ENCODE results near the gene S1PR4.

S1PR4 gene

DNA sequence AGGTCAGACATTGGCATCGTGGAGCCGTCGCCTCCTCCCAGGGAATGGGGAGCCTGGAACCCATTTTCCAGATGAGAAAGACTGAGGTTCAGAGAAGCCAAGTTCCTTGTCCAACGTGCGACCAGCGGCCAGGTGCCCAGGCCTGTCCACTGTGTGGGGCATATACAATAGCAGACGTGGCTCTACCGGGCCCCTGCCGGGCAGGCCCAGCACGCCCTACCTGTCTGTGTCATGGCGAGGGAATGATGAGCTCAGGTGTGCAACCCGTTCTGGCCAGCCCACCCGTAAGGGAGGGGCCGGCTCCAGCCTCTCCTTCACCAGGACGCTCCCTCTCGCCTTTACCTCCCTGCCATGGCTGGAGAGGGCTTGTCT is 41.9 kb upstream of the S1PR4 start:
- TF ChIP-seq, protein P1, sequence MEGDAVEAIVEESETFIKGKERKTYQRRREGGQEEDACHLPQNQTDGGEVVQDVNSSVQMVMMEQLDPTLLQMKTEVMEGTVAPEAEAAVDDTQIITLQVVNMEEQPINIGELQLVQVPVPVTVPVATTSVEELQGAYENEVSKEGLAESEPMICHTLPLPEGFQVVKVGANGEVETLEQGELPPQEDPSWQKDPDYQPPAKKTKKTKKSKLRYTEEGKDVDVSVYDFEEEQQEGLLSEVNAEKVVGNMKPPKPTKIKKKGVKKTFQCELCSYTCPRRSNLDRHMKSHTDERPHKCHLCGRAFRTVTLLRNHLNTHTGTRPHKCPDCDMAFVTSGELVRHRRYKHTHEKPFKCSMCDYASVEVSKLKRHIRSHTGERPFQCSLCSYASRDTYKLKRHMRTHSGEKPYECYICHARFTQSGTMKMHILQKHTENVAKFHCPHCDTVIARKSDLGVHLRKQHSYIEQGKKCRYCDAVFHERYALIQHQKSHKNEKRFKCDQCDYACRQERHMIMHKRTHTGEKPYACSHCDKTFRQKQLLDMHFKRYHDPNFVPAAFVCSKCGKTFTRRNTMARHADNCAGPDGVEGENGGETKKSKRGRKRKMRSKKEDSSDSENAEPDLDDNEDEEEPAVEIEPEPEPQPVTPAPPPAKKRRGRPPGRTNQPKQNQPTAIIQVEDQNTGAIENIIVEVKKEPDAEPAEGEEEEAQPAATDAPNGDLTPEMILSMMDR (IDR thresholded peaks at IDR 0.05; ENCODE audit: low read depth, low read length, missing control alignments) = no peak
- no peak for DNase-seq (ENCODE audit: extremely low read depth, low read depth)

DNA sequence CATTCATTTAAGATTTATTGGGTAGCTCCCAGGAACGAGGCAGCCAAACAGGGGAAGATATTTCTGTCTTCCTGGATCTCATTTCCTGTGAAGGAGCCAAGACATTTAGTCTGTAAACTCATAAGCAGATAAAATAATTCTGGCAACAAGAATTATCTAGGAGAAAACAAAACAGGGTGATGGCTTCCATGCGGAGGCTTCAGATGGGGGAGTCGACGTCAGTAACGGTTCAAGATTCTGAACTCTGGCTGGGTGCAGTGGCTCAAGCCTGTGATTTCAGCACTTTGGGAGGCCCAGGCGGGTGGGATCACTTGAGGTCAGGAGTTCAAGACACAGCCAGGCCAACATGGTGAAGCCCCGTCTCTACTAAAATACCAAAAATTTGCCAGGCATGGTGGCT is 41.5 kb upstream of the S1PR4 start:
- DNase-seq (ENCODE audit: extremely low read depth, low read depth) = no peak
- TF ChIP-seq, protein P1 (IDR thresholded peaks at IDR 0.05; ENCODE audit: low read depth, low read length, missing control alignments) = no peak
- H3K4me3 ChIP-seq (replicated peaks; ENCODE audit: low read depth, low read length) = no peak overlapping the region

More for the DNA sequence above, 41.9 kb upstream of the S1PR4 start:
- no peak overlapping the region for H3K4me3 ChIP-seq (replicated peaks; ENCODE audit: low read depth, low read length)

DNA sequence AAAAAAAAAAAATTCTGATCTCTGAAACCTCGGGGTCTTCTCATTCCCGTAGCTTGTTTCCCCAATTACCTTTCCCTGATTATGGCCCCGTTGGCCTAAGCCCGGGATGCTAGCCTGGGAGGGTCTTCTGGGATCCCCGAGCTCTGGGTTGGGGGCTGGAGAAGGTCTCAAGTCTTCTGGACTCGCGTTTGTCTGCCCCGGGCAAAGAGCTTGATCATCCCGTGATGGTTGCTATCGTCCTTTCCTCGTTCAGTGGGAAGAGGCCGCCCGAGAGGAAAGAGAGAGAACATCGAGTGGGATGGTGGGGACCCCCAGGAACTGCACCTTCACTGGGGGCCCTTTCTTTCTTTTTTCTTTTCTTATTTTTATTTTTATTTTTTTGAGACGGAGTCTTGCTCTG is 40.3 kb upstream of the S1PR4 start:
- no peak overlapping the region for H3K4me3 ChIP-seq (replicated peaks; ENCODE audit: low read depth, low read length)
- DNase-seq (ENCODE audit: extremely low read depth, low read depth) = no peak
- TF ChIP-seq, protein P1 (IDR thresholded peaks at IDR 0.05; ENCODE audit: low read depth, low read length, missing control alignments) = no peak

DNA sequence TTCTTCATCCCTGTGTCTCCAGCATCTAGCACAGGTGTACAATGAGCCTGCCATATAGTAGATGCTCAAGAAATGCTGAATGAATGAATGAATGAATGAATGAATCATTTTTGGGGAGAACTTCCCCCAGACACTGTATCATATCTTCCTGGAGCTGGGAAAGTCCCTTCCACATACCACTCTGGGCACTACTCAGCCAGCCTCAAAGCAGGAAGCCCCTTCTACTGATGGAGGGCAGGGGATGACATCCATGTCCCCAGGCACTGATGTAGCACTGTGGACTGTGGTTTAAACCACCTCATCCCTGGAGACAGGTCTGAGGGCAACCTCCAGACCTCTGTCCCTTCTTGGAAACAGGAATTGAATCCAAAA is 37.9 kb upstream of the S1PR4 start:
- DNase-seq (ENCODE audit: extremely low read depth, low read depth) = no peak

DNA sequence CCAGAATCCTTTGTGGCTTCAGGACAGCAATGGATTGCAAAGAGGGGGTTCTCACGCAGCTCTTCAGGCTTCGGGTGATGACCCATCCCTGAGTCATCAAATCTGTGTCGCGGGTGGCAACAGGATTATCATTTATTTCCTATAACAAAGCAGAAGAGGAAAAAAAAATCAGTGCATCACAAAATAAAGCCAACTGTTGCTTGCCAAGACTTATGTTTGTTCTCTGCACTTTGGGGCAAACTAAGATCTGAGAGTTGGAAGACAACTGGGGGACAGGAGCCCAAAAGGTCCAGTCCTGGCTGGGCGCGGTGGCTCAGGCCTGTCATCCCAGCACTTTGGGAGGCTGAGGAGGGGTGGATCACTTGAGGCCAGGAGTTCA is 36.3 kb upstream of the S1PR4 start:
- DNase-seq (ENCODE audit: extremely low read depth, low read depth) = no peak
- TF ChIP-seq, protein P1 (IDR thresholded peaks at IDR 0.05; ENCODE audit: low read depth, low read length, missing control alignments) = no peak
- H3K4me3 ChIP-seq (replicated peaks; ENCODE audit: low read depth, low read length) = no peak overlapping the region

More for the DNA sequence above, 37.9 kb upstream of the S1PR4 start:
- H3K4me3 ChIP-seq (replicated peaks; ENCODE audit: low read depth, low read length) = no peak overlapping the region
- TF ChIP-seq, protein P1 (IDR thresholded peaks at IDR 0.05; ENCODE audit: low read depth, low read length, missing control alignments) = no peak

DNA sequence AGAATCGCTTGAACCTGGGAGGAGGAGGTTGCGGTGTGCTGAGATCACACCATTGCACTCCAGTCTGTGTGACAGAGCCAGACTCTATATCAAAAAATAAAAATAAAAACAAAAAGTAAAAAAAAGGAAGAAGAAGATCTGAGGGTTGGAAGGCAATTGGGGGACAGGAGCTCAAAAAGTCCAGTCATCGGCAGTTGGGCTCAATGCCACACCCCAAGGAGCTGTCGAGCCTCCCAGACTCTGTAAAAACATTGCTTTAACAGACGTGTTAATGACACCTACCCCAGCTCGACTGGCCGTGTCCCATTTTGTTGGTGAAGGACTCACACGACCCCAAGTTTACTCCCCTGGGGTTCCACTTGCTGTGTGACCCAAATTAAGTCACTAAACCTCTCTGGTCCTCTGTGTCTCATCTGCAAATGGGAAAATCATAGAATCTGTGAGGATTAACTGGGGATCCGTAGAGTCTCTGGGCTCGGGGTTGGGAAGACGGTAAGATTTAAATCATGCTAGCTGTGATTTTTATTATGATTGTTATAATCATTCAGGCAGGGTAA is 35.7 kb upstream of the S1PR4 start:
- DNase-seq (ENCODE audit: extremely low read depth, low read depth) = no peak
- no peak overlapping the region for H3K4me3 ChIP-seq (replicated peaks; ENCODE audit: low read depth, low read length)
- TF ChIP-seq, protein P1 (IDR thresholded peaks at IDR 0.05; ENCODE audit: low read depth, low read length, missing control alignments) = no peak

All from HFF-Myc (cell line).